ENCODE measurements around the gene SNX30.

SNX30 gene

GRCh38 chr9:112784020-112784785 lies 33.6 kb downstream of the SNX30 start:
- H3K79me2 ChIP-seq (ENCODE audit: insufficient read depth, low read length): no peaks in the 10 kb centered on the region
- no peak overlapping the region for H3K4me2 ChIP-seq (ENCODE audit: insufficient read depth, low read length)

GRCh38 chr9:112785986-112786385 lies 35.4 kb downstream of the SNX30 start:
- no peaks in the 10 kb centered on the region for H3K79me2 ChIP-seq (ENCODE audit: insufficient read depth, low read length)
- ATAC-seq (ENCODE audit: insufficient read depth, low read depth) (no peak), DNase-seq (no peak)
- no peaks in the 10 kb centered on the region for H4K20me1 ChIP-seq (ENCODE audit: insufficient read depth, low read length)
- H3K4me2 ChIP-seq (ENCODE audit: insufficient read depth, low read length): no peak overlapping the region
- H3K27me3 ChIP-seq (ENCODE audit: insufficient read depth, low read length, poor library complexity): no peaks in the 10 kb centered on the region
- H3K9ac ChIP-seq (ENCODE audit: low read depth, low read length): no peak overlapping the region
- no peak overlapping the region for H2AFZ ChIP-seq (ENCODE audit: low read depth, low read length)
- no peaks in the 10 kb centered on the region for H3K4me1 ChIP-seq (ENCODE audit: insufficient read depth, low read length)
- H3K36me3 ChIP-seq (ENCODE audit: insufficient read depth, low read length): no peaks in the 10 kb centered on the region
- TF ChIP-seq EZH2 (IDR thresholded peaks at IDR 0.05; ENCODE audit: borderline replicate concordance, low read depth, low read length, severe bottlenecking) (no peak), CTCF (IDR thresholded peaks at IDR 0.05; ENCODE audit: borderline replicate concordance, extremely low read depth, low read length, poor library complexity, severe bottlenecking) (no peak)
- H3K4me3 ChIP-seq (ENCODE audit: low read depth in 1 of 2, low read length in 2 of 2): no peak overlapping the region
- H3K9me3 ChIP-seq (ENCODE audit: insufficient read depth, low read length, severe bottlenecking): no peaks in the 10 kb centered on the region
- H3K27ac ChIP-seq (ENCODE audit: low read length): no peak overlapping the region

More at GRCh38 chr9:112784020-112784785, 33.6 kb downstream of the SNX30 start:
- H3K9me3 ChIP-seq (ENCODE audit: insufficient read depth, low read length, severe bottlenecking): no peaks in the 10 kb centered on the region
- H3K27ac ChIP-seq (ENCODE audit: low read length): no peak overlapping the region
- TF ChIP-seq EZH2 (IDR thresholded peaks at IDR 0.05; ENCODE audit: borderline replicate concordance, low read depth, low read length, severe bottlenecking) (no peak), CTCF (IDR thresholded peaks at IDR 0.05; ENCODE audit: borderline replicate concordance, extremely low read depth, low read length, poor library complexity, severe bottlenecking) (no peak)
- no peaks in the 10 kb centered on the region for H3K4me1 ChIP-seq (ENCODE audit: insufficient read depth, low read length)
- no peak overlapping the region for H3K9ac ChIP-seq (ENCODE audit: low read depth, low read length)
- no peak overlapping the region for H2AFZ ChIP-seq (ENCODE audit: low read depth, low read length)
- H3K4me3 ChIP-seq (ENCODE audit: low read depth in 1 of 2, low read length in 2 of 2): no peak overlapping the region
- H3K27me3 ChIP-seq (ENCODE audit: insufficient read depth, low read length, poor library complexity): no peaks in the 10 kb centered on the region
- ATAC-seq (ENCODE audit: insufficient read depth, low read depth) (no peak), DNase-seq (no peak)
- H4K20me1 ChIP-seq (ENCODE audit: insufficient read depth, low read length): no peaks in the 10 kb centered on the region
- H3K36me3 ChIP-seq (ENCODE audit: insufficient read depth, low read length): no peaks in the 10 kb centered on the region

GRCh38 chr9:112786829-112787520 lies 36.4 kb downstream of the SNX30 start:
- no peaks in the 10 kb centered on the region for H3K36me3 ChIP-seq (ENCODE audit: insufficient read depth, low read length)
- H3K4me2 ChIP-seq (ENCODE audit: insufficient read depth, low read length): no peak overlapping the region
- no peaks in the 10 kb centered on the region for H3K27me3 ChIP-seq (ENCODE audit: insufficient read depth, low read length, poor library complexity)
- DNase-seq (no peak), ATAC-seq (ENCODE audit: insufficient read depth, low read depth) (no peak)
- no peaks in the 10 kb centered on the region for H3K79me2 ChIP-seq (ENCODE audit: insufficient read depth, low read length)
- H4K20me1 ChIP-seq (ENCODE audit: insufficient read depth, low read length): no peaks in the 10 kb centered on the region
- H3K4me1 ChIP-seq (ENCODE audit: insufficient read depth, low read length): no peaks in the 10 kb centered on the region
- H2AFZ ChIP-seq (ENCODE audit: low read depth, low read length): no peak overlapping the region
- TF ChIP-seq CTCF (IDR thresholded peaks at IDR 0.05; ENCODE audit: borderline replicate concordance, extremely low read depth, low read length, poor library complexity, severe bottlenecking) (no peak), EZH2 (IDR thresholded peaks at IDR 0.05; ENCODE audit: borderline replicate concordance, low read depth, low read length, severe bottlenecking) (no peak)
- no peak overlapping the region for H3K4me3 ChIP-seq (ENCODE audit: low read depth in 1 of 2, low read length in 2 of 2)
- H3K27ac ChIP-seq (ENCODE audit: low read length): no peak overlapping the region
- H3K9ac ChIP-seq (ENCODE audit: low read depth, low read length): no peak overlapping the region
- no peaks in the 10 kb centered on the region for H3K9me3 ChIP-seq (ENCODE audit: insufficient read depth, low read length, severe bottlenecking)
